ENCODE data around the gene TRPM1.

The TRPM1 gene

GRCh38 chr15:31041610-31042009 is 59.9 kb downstream of the TRPM1 start:
- no peak for TF ChIP-seq CTCF (IDR thresholded peaks at IDR 0.05; ENCODE audit: borderline replicate concordance, insufficient read depth, low read depth, low read length)
- no peak overlapping the region for H3K4me3 ChIP-seq (ENCODE audit: low read depth, low read length)

GRCh38 chr15:31040611-31041010 is 60.9 kb downstream of the TRPM1 start:
- TF ChIP-seq CTCF (IDR thresholded peaks at IDR 0.05; ENCODE audit: borderline replicate concordance, insufficient read depth, low read depth, low read length), result no peak
- H3K4me3 ChIP-seq (ENCODE audit: low read depth, low read length), result no peak overlapping the region

DNA sequence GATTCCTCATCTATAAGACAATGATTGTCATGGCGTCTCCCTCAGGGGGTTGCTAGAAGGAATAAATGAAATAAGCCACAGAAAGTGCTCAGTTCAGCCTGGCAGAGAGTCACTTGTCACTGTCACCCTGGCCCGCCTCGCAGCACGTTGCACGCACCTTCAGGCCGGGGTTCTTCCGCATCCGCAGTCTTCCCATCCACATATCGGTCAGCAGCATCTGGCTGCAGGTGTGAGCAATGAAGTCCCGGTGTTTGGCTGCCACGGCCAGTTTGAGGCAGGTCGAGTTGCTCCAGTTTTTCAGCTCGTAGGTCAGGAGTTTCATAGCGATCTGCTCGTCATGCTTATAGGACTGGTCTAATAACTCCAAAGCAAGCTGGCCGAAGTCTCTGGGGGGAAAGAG is 61.6 kb downstream of the TRPM1 start:
- H3K4me3 ChIP-seq (ENCODE audit: low read depth, low read length), result no peak overlapping the region
- TF ChIP-seq CTCF (IDR thresholded peaks at IDR 0.05; ENCODE audit: borderline replicate concordance, insufficient read depth, low read depth, low read length), result no peak

DNA sequence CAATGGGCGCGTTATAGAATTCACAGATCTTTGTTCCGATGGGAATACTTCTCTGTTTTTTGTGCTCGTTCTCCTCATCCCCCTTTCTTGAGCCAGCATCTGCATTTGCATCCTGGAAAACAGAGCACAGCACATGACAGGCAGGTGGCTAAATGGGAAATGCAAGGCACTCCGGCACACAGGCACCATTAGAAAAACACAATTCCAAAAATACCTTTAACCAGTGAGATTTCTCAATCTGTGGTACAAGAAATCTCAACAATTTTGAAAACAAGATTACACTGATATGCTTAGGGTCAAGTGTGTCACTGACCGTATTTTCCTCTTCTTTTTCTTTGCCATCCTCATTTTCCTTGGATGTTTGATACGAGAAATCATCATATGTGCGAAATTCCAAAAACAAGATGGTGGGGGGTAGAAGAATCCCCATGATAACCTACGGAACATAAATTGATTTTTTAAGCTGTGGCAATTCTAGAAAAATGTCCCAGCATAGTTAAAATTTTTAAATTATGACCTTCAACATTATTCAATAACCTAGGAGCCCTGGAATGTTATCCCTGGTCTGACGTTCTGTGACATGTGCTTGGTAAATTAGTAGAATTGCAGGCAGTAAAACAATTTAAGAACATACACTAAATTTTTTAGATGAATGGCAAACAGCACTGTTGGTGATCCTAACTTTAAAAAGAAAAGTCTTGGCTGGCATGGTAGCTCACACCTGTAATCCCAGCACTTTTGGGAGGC is 63.6 kb downstream of the TRPM1 start:
- TF ChIP-seq CTCF (IDR thresholded peaks at IDR 0.05; ENCODE audit: borderline replicate concordance, insufficient read depth, low read depth, low read length), result no peak
- no peak overlapping the region for H3K4me3 ChIP-seq (ENCODE audit: low read depth, low read length)

GRCh38 chr15:31036783-31037182 is 64.7 kb downstream of the TRPM1 start:
- TF ChIP-seq CTCF (IDR thresholded peaks at IDR 0.05; ENCODE audit: borderline replicate concordance, insufficient read depth, low read depth, low read length), result no peak
- H3K4me3 ChIP-seq (ENCODE audit: low read depth, low read length), result no peak overlapping the region

- no peak for TF ChIP-seq CTCF (IDR thresholded peaks at IDR 0.05; ENCODE audit: borderline replicate concordance, insufficient read depth, low read depth, low read length)
- no peak overlapping the region for H3K4me3 ChIP-seq (ENCODE audit: low read depth, low read length)
These were observed 65.9 kb downstream of the TRPM1 start for GRCh38 chr15:31035610-31036009.

- H3K4me3 ChIP-seq (ENCODE audit: low read depth, low read length), result no peak overlapping the region
- 0 out of 2 replicates have a peak, but pooled peaks have one; percentile 1 for TF ChIP-seq CTCF (IDR thresholded peaks at IDR 0.05; ENCODE audit: borderline replicate concordance, insufficient read depth, low read depth, low read length)
These were observed 67.4 kb downstream of the TRPM1 start for GRCh38 chr15:31034152-31034551.

Measured in GM12875 (cell line).